Peyer's patch (tissue), 4 donors: ENCODE measurements around the gene PANX1. TPM values are rescaled to one million over a fixed set of nuclear protein-coding genes. Genes with fewer than 3 reads are reported as not detected.

Experiments used
- DNase-seq, 3 donors: peaks; one replicate each; pipeline ENCODE4 v3.0.0-alpha.2; 2017 to 2019
- H3K27ac ChIP-seq, 4 donors: fragments of 200-600 bp; sonication (generic); one replicate each; pipeline ENCODE4 v1.5.1; 2016 to 2019
- H3K27me3 ChIP-seq, 2 donors: fragments of 200-600 bp; sonication (generic); one replicate each; pipeline ENCODE4 v1.5.1; 2019
- H3K36me3 ChIP-seq, 3 donors: fragments of 200-600 bp; sonication (generic); one replicate each; pipeline ENCODE4 v1.5.1; 2016 to 2019
- H3K4me1 ChIP-seq, 4 donors: fragments of 200-600 bp; sonication (generic); one replicate each; pipeline ENCODE4 v1.5.1; 2016 to 2019
- H3K4me3 ChIP-seq, 4 donors: fragments of 200-600 bp; sonication (generic); 1 replicate in 3 of 4; 2 replicates in 1 of 4; pipeline ENCODE4 v1.5.1; 2016 to 2019; ENCODE audit warnings: mild to moderate bottlenecking in 1 of 4
- H3K9me3 ChIP-seq, 4 donors: fragments of 200-600 bp; sonication (generic); one replicate each; pipeline ENCODE4 v1.5.1; 2016 to 2019; ENCODE audit warnings: mild to moderate bottlenecking in 1 of 4
- POLR2A ChIP-seq, 2 donors: fragments of 450-650 bp; IDR thresholded peaks; one replicate each; pipeline ENCODE4 v1.5.1; 2017; ENCODE audit warnings: antibody characterized with exemption in 2 of 2, mild to moderate bottlenecking in 2 of 2, moderate library complexity in 2 of 2
- total RNA-seq, 4 donors: library from RNA; depleted of rRNA; stranded (reverse); fragments of >200 nt; gene quantifications; one replicate each; pipeline ENCODE4 v1.1.0, GENCODE V29; 2016
- TF ChIP-seq, protein P1 (sequence below), 6 experiments: fragments of 450-650 bp in 4 of 6; fragments of 200-600 bp in 2 of 6; sonication (generic) in 1 of 6; IDR thresholded peaks; one replicate each; pipeline ENCODE4 v1.5.1; 2017 to 2019; ENCODE audit warnings: antibody characterized with exemption in 6 of 6, mild to moderate bottlenecking in 3 of 6, moderate library complexity in 1 of 6

The PANX1 gene
- total RNA-seq, 4 donors from 2014 or later = 5.8 to 10.9 (median 8.6) TPM

- no peak for DNase-seq
- no peak overlapping the region for H3K27ac ChIP-seq
- no peaks in the 10 kb centered on the region for H3K27me3 ChIP-seq
- no peaks in the 10 kb centered on the region for H3K4me1 ChIP-seq
- TF ChIP-seq, protein P1, sequence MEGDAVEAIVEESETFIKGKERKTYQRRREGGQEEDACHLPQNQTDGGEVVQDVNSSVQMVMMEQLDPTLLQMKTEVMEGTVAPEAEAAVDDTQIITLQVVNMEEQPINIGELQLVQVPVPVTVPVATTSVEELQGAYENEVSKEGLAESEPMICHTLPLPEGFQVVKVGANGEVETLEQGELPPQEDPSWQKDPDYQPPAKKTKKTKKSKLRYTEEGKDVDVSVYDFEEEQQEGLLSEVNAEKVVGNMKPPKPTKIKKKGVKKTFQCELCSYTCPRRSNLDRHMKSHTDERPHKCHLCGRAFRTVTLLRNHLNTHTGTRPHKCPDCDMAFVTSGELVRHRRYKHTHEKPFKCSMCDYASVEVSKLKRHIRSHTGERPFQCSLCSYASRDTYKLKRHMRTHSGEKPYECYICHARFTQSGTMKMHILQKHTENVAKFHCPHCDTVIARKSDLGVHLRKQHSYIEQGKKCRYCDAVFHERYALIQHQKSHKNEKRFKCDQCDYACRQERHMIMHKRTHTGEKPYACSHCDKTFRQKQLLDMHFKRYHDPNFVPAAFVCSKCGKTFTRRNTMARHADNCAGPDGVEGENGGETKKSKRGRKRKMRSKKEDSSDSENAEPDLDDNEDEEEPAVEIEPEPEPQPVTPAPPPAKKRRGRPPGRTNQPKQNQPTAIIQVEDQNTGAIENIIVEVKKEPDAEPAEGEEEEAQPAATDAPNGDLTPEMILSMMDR (IDR thresholded peaks at IDR 0.05) = no peak
- TF ChIP-seq POLR2A (IDR thresholded peaks at IDR 0.05) = no peak
- no peak overlapping the region for H3K4me3 ChIP-seq
- no peaks in the 10 kb centered on the region for H3K9me3 ChIP-seq
- H3K36me3 ChIP-seq = no peaks in the 10 kb centered on the region
Observed at GRCh38 chr11:94120946-94121345, 7.7 kb upstream of the PANX1 start.

DNA sequence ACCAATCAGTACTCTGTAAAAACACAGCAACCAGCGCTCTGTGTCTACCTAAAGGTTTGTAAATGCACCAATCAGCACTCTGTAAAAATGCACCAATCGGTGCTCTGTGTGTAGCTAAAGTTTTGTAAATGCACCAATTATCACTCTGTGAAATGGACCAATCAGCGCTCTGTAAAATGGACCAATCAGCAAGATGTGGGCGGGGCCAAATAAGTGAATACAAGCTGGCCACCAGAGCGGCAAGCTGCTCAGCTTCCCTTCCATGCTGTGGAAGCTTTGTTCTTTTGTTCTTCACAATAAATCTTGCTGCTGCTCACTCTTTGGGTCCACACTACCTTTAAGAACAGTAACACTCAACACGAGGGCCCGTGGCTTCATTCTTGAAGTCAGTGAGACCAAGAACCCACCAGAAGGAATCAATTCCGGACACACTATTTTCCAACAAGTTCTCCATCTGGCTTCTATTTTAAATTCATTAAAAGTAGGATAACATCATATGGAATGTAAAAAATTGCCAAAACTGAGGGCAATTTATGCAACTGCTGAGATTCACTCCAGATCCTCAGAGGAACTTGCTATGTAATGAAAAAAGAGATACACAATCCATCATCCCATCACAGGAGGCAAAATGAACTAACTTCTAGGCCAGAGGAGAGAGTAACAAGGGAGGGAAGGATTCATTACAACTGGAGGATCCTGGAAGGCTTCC, 3.1 kb upstream of the PANX1 start:
- DNase-seq = no peak
- Histone ChIP-seq H3K9me3 (no peaks in the 10 kb centered on the region), H3K4me1 (peaks cover 0 to 19% (median 2%) of the 10 kb centered on the region in 4 donors), H3K27me3 (no peaks in the 10 kb centered on the region), H3K27ac (no peak overlapping the region), H3K36me3 (no peaks in the 10 kb centered on the region), H3K4me3 (no peak overlapping the region)
- TF ChIP-seq POLR2A (IDR thresholded peaks at IDR 0.05) = no peak
- TF ChIP-seq, protein P1 (IDR thresholded peaks at IDR 0.05) = no peak

GRCh38 chr11:94127638-94128037, 1.0 kb upstream of the PANX1 start:
- Histone ChIP-seq H3K27me3 (no peaks in the 10 kb centered on the region), H3K9me3 (no peaks in the 10 kb centered on the region), H3K27ac (peak overlapping the region in 1 of 4 donors; percentile 98), H3K4me1 (peaks cover 0 to 33% (median 5%) of the 10 kb centered on the region in 4 donors), H3K36me3 (no peaks in the 10 kb centered on the region), H3K4me3 (peak overlapping the region in 1 of 4 donors; percentile 88)
- no peak for TF ChIP-seq POLR2A (IDR thresholded peaks at IDR 0.05)
- DNase-seq = no peak

DNA sequence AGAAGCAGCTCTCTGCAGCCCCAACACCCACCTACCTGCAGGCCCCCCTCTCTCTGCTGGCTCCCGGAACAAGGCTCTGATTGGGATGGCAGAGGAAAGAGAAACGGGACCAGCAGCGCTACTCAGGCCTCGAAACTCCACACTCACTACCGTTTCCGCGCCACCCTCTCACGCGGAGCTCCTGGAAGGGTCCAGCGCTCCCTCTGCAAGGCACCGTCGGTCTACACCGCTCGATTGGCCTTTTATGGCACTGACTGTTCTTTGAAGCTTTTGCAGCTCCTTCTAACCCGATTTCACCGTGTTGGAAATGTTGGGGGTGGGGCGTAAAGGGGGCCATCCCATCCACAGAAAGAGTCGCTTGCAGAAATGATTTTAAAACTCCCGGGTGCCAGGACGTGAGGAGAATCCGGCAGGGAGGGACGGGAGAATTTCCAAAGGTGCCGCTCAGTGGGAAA, 323 bp upstream of the PANX1 start:
- DNase-seq = peak in 1 of 3 donors; percentile 35
- peak overlapping the region; percentile 86 to 98 (median 92) for H3K27ac ChIP-seq

GRCh38 chr11:94129512-94130297, 1.1 kb downstream of the PANX1 start:
- Histone ChIP-seq H3K27me3 (no peaks in the 10 kb centered on the region), H3K9me3 (no peaks in the 10 kb centered on the region), H3K27ac (peak overlapping the region; percentile 86 to 98 (median 92)), H3K4me1 (peaks cover 0 to 33% (median 6%) of the 10 kb centered on the region in 4 donors), H3K4me3 (peak overlapping the region; percentile 72 to 88 (median 84)), H3K36me3 (no peaks in the 10 kb centered on the region)
- peak in 1 of 3 donors; percentile 91 for DNase-seq
- TF ChIP-seq, protein P1 (IDR thresholded peaks at IDR 0.05) = no peak
- TF ChIP-seq POLR2A (IDR thresholded peaks at IDR 0.05) = no peak

More for the DNA sequence above, 323 bp upstream of the PANX1 start:
- no peaks in the 10 kb centered on the region for H3K27me3 ChIP-seq
- peaks cover 0 to 33% (median 5%) of the 10 kb centered on the region in 4 donors for H3K4me1 ChIP-seq
- H3K9me3 ChIP-seq = no peaks in the 10 kb centered on the region
- no peak for TF ChIP-seq POLR2A (IDR thresholded peaks at IDR 0.05)
- TF ChIP-seq, protein P1 (IDR thresholded peaks at IDR 0.05) = no peak
- H3K4me3 ChIP-seq = peak overlapping the region; percentile 72 to 88 (median 84)
- no peaks in the 10 kb centered on the region for H3K36me3 ChIP-seq
